HUES6 (cell line): Measurements from ENCODE around the gene ANKRD34B.
"Not testable (repeated sequence)": the region's sequence is repeated elsewhere in the genome, so short reads cannot be mapped to it uniquely, and the experiment has no call there.

Experiments
- H3K27ac ChIP-seq: 2 replicates; pipeline ENCODE4 v1.7.0; 2013; ENCODE audit warnings: low read depth, mild to moderate bottlenecking, low read length, inconsistent platforms
- H3K27me3 ChIP-seq: 2 replicates; pipeline ENCODE4 v1.6.1; 2013; ENCODE audit warnings: low read length; ENCODE audit not compliant: control insufficient read depth, insufficient read depth
- H3K36me3 ChIP-seq: 2 replicates; pipeline ENCODE4 v1.6.1; 2013; ENCODE audit warnings: low read length; ENCODE audit not compliant: control insufficient read depth, insufficient read depth
- H3K4me1 ChIP-seq: 2 replicates; pipeline ENCODE4 v1.6.1; 2013; ENCODE audit warnings: low read length; ENCODE audit not compliant: control insufficient read depth, insufficient read depth
- H3K4me3 ChIP-seq: 2 replicates; pipeline ENCODE4 v1.5.1; 2013; ENCODE audit warnings: low read depth, low read length
- H3K9ac ChIP-seq: one replicate; pipeline ENCODE4 v1.6.1; 2013; ENCODE audit warnings: mild to moderate bottlenecking, low read length
- H3K9me3 ChIP-seq: 2 replicates; pipeline ENCODE4 v1.6.1; 2013; ENCODE audit warnings: low read depth, low read length; ENCODE audit not compliant: control insufficient read depth, insufficient read depth

ANKRD34B gene

DNA sequence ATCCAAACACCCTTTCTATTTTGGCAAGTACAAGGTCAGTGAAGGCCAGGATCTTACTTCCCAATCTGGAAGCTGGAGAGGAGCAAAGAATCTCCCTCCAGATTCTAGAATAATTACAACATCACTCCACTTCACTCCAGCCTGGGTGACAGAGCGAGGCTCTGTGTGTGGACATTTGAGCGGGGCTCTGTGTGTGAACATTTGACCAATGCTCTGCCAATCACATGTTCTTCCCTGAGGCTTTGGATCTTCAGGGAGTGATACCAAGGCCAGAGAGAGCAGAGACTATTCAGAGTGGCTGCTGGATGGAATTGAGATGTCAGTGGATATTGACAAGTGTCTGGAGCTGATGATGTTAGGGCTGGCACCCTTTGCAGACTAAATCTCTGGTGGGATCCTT is 24.7 kb upstream of the ANKRD34B start:
- Histone ChIP-seq H3K9me3 (no peaks in the 10 kb centered on the region), H3K36me3 (no peaks in the 10 kb centered on the region), H3K27ac (no peak overlapping the region), H3K4me3 (no peak overlapping the region), H3K27me3 (no peaks in the 10 kb centered on the region), H3K4me1 (no peaks in the 10 kb centered on the region), H3K9ac (no peak overlapping the region)

DNA sequence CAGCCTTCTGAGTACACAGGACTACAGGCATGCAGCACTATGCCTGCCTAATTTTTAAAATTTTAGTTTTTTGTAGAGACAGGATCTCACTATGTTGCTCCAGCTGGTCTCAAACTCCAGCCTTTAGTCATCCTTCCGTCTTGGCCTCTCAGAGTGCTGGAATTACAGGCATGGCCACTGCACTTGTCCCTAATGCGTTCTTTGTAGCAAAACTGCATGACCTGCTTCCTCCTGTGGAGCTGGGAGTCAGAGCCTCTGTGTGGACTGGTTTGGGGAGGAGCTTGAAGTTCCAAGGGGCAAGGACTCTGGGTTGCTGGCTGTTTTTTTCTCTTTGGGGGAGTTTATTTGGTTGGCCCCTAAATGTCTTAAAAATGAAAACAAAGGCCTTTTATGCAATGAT is 22.7 kb upstream of the ANKRD34B start:
- H3K4me1 ChIP-seq: no peaks in the 10 kb centered on the region
- no peak overlapping the region for H3K9ac ChIP-seq
- H3K27me3 ChIP-seq: no peaks in the 10 kb centered on the region
- H3K27ac ChIP-seq: no peak overlapping the region
- no peaks in the 10 kb centered on the region for H3K9me3 ChIP-seq
- H3K36me3 ChIP-seq: no peaks in the 10 kb centered on the region
- no peak overlapping the region for H3K4me3 ChIP-seq

DNA sequence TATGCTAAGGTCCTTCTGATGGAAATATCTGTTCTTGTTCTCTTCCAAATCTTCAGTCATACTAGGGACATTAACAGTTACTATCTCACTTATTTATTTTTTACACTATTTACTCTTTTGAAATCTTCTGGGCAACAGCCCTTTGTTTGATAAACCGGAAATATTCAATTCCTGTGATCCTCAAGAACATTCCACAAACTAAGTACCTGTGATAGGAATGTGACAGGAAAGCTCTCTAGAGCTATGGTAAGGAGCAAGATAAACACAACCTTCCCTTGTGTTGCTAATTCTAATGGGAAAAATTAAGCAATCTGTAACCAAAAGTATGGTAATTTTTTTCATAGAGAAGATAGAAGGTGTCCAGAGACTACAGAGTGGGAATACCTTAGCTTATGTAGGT is 22.0 kb upstream of the ANKRD34B start:
- Histone ChIP-seq H3K9me3 (no peaks in the 10 kb centered on the region), H3K9ac (no peak overlapping the region), H3K27ac (no peak overlapping the region), H3K4me1 (no peaks in the 10 kb centered on the region), H3K27me3 (no peaks in the 10 kb centered on the region), H3K4me3 (no peak overlapping the region), H3K36me3 (no peaks in the 10 kb centered on the region)

DNA sequence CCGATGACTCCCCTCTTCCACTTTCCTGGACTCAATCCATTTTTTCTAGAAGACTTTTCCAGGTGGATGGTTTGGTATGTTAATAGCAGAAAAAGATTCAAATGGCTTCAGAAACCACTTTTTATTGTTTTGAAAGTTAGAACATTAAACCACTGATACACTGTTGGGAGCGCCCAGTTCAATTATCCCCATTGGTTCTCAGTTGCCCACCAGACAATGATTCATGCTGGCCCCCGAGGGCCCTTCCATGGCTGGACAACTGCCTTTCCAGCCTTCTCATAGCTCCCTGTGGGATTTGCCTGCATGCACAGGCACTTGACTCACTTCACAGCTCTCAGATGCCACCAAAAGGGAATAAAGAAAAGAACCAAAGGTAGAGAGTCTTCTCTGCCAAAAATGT is 21.3 kb upstream of the ANKRD34B start:
- H3K4me3 ChIP-seq: no peak overlapping the region
- no peaks in the 10 kb centered on the region for H3K4me1 ChIP-seq
- H3K9me3 ChIP-seq: no peaks in the 10 kb centered on the region
- H3K27me3 ChIP-seq: no peaks in the 10 kb centered on the region
- H3K9ac ChIP-seq: no peak overlapping the region
- no peaks in the 10 kb centered on the region for H3K36me3 ChIP-seq
- H3K27ac ChIP-seq: no peak overlapping the region

DNA sequence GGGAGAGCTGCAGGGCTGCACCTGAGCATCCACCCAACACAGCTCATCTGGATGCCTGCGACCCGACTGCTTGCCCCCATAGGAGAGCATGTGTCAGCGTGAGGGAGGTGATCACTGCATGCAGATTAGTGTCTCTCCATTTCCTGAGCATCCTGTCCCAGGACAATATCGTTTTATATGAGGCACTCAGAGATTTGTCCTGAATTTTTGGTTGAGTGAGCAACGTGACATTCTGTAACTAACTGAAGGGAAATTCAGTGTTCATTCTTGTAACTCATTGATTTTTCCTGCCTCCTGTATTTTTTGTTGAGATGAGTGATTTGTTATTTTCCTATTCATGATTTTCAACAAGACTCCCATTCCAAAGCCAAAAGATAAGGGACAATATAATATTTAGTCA is 20.7 kb upstream of the ANKRD34B start:
- Histone ChIP-seq H3K36me3 (no peaks in the 10 kb centered on the region), H3K27me3 (no peaks in the 10 kb centered on the region), H3K4me1 (no peaks in the 10 kb centered on the region), H3K9me3 (no peaks in the 10 kb centered on the region), H3K4me3 (no peak overlapping the region), H3K9ac (no peak overlapping the region), H3K27ac (no peak overlapping the region)

DNA sequence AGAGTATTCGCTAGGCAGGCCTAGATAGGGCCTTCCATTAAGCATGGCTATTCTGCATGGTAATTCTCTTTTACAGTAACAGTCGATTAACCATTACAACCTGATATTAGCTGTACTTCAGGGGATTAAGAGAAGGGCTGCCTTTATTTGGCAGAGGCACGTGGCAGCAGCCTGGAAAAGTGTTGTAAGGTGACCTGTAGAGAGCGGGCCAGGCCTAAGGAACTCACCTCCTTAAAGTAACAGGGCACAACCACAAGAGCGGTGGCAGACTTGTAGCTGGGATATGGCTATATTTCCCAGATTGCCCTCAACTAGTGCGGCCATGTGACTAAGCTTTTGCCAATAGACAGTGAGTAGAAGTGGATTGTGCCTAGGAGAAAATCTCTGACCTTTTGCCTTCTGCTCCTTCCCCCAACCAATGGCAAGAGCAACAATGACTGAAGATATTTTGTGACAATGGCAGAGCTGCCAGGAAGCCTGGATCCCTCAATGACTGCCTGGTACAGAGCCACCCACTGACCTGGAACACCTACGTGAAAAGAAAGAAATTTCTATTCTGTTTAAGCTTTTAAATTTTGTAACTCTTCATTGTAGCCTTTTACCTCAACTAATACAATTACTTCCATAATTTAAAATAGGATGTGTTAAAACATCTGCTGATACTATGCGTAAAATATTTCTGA is 18.9 kb upstream of the ANKRD34B start:
- Histone ChIP-seq H3K9me3 (no peaks in the 10 kb centered on the region), H3K4me1 (no peaks in the 10 kb centered on the region), H3K36me3 (no peaks in the 10 kb centered on the region), H3K27me3 (no peaks in the 10 kb centered on the region), H3K4me3 (no peak overlapping the region), H3K27ac (no peak overlapping the region), H3K9ac (no peak overlapping the region)

DNA sequence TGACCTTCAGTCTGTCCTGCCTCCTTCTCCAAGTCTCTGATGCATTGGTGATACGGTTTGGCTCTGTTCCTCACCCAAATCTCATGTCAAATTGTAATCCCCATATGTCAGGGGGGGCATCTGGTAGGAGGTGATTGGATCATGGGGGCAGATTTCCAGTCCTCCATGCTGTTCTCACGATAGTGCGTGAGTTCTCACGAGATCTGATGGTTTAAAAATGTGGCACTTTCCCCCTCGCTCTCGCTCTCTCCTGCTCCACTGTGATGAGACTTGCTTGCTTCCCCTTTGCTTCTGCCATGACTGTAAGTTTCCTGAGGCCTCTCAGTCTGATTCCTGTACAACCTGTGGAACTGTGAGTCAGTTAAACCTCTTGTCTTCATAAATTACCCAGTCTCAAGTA is 14.7 kb upstream of the ANKRD34B start:
- no peaks in the 10 kb centered on the region for H3K36me3 ChIP-seq
- no peak overlapping the region for H3K9ac ChIP-seq
- H3K4me1 ChIP-seq: no peaks in the 10 kb centered on the region
- H3K27me3 ChIP-seq: no peaks in the 10 kb centered on the region; the same call in 1 of the 2 replicates
- H3K27ac ChIP-seq: no peak overlapping the region
- H3K9me3 ChIP-seq: no peaks in the 10 kb centered on the region
- no peak overlapping the region for H3K4me3 ChIP-seq

DNA sequence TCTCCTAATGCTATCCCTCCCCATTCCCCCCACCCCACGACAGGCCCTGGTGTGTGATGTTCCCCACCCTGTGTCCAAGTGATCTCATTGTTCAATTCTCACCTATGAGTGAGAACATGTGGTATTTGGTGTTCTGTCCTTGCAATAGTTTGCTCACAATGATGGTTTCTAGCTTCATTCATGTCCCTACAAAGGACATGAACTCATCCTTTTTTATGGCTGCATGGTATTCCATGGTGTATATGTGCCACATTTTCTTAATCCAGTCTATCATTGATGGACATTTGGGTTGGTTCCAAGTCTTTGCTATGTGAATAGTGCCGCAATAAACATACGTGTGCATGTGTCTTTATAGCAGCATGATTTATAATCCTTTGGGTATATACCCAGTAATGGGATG is 10.2 kb upstream of the ANKRD34B start:
- not testable (repeated sequence) for H3K36me3 ChIP-seq, H3K4me3 ChIP-seq, H3K9me3 ChIP-seq, H3K4me1 ChIP-seq, H3K27ac ChIP-seq, H3K9ac ChIP-seq
- H3K27me3 ChIP-seq: peaks cover 18% of the 10 kb centered on the region; the same call in 1 of the 2 replicates

DNA sequence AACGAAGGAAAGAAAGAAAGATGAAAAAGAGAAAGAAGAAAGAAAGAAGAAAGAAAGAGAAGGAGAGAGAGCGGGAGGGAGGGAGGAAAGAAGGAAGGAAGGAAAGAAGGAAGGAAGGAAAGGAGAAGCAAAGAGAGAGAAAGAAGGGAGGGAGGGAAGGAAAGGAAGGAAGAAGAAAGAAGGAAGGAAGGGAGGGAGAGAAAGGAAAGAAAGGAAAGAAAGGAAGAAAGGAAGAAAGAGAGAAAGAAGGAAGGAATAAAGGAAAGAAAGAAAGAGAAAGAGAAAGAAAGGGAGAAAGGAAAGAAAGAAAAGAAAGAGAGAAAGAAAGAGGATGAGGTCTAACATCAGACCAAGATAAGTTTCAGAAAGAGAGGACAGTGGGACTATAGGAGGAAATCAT is 9.0 kb upstream of the ANKRD34B start:
- Histone ChIP-seq H3K4me3 (no peak overlapping the region), H3K9me3 (no peaks in the 10 kb centered on the region), H3K27me3 (peaks cover 31% of the 10 kb centered on the region; the same call in 1 of the 2 replicates), H3K9ac (no peak overlapping the region), H3K4me1 (no peaks in the 10 kb centered on the region), H3K27ac (no peak overlapping the region), H3K36me3 (no peaks in the 10 kb centered on the region)

DNA sequence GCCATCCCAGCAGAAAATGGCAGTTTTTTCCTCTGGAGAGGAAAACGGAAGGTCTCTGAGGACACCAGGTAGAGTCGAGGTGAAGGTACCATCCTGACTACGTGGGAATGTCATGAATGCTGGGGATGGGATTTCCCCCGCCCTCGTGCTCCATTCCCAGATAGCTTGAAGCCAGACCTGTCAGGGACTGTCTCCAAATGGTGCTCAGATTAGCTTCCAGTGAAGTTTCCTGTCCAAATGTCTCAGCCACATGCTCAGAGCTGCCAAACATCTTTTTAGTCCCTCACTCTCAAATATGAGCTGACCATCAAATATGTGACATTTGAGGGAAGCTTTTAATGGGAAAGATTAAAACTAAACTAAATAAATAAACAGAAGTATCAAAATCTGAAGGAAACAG is 7.6 kb upstream of the ANKRD34B start:
- no peak overlapping the region for H3K4me3 ChIP-seq
- H3K9me3 ChIP-seq: no peaks in the 10 kb centered on the region
- no peaks in the 10 kb centered on the region for H3K36me3 ChIP-seq
- no peak overlapping the region for H3K27ac ChIP-seq
- peaks cover 44% of the 10 kb centered on the region for H3K27me3 ChIP-seq
- no peak overlapping the region for H3K9ac ChIP-seq
- H3K4me1 ChIP-seq: no peaks in the 10 kb centered on the region

DNA sequence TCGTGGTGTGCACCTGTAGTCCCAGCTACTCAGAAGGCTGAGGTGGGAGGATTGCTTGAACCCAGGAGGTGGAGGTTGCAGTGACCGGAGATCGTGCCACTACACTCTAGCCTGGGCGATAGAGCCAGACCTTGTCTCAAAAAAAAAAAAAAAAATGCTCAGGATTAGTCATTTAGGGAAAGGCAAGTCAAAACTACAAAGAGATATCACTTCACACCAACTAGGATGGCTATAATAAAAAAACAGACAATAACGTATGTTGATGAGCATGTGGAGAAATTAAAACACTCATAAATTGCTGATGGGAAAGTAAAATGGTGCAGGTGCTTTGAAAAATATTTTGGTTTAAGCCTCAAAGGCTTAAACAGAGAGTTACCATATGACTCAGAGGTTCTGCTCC is 6.3 kb upstream of the ANKRD34B start:
- Histone ChIP-seq H3K4me3 (no peak overlapping the region), H3K27me3 (peaks cover 57% of the 10 kb centered on the region), H3K27ac (no peak overlapping the region), H3K36me3 (no peaks in the 10 kb centered on the region), H3K9ac (no peak overlapping the region), H3K9me3 (no peaks in the 10 kb centered on the region), H3K4me1 (no peaks in the 10 kb centered on the region)

DNA sequence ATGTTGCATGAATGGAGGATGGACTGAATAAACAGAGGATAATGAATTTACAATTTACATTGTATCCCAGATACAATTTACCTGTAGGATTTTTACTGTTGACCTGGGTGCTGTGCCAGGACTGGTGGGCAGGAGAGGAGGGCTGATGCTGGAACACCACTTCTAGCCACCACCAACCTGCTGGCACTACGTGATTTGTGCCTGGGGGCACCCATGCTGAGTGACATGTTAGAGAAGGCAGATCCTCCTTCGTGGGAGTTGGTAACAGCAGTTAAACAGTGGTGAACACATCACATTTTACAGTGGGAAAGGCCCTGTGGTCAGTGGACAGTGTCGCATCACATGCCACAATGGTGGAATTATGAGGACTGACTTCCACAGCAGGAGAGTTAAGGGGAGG is 3.0 kb upstream of the ANKRD34B start:
- H3K27me3 ChIP-seq: peaks cover 85% of the 10 kb centered on the region

More for the DNA sequence above, 3.0 kb upstream of the ANKRD34B start:
- Histone ChIP-seq H3K36me3 (no peaks in the 10 kb centered on the region), H3K4me3 (no peak overlapping the region), H3K9me3 (no peaks in the 10 kb centered on the region), H3K9ac (no peak overlapping the region), H3K27ac (no peak overlapping the region), H3K4me1 (0 out of 2 replicates have a peak, but pooled peaks cover 6% of the 10 kb centered on the region)
